ENCODE measurements around the gene HDGF. TPM values are rescaled to one million over a fixed set of nuclear protein-coding genes. Genes with fewer than 3 reads are reported as not detected.

Gene HDGF
- total and polyA plus RNA-seq, 9 of the 15 experiments (the other 6 are each of a cell fraction or from before 2014, with no cell fraction given): 38.8 to 601 (median 400) TPM

DNA sequence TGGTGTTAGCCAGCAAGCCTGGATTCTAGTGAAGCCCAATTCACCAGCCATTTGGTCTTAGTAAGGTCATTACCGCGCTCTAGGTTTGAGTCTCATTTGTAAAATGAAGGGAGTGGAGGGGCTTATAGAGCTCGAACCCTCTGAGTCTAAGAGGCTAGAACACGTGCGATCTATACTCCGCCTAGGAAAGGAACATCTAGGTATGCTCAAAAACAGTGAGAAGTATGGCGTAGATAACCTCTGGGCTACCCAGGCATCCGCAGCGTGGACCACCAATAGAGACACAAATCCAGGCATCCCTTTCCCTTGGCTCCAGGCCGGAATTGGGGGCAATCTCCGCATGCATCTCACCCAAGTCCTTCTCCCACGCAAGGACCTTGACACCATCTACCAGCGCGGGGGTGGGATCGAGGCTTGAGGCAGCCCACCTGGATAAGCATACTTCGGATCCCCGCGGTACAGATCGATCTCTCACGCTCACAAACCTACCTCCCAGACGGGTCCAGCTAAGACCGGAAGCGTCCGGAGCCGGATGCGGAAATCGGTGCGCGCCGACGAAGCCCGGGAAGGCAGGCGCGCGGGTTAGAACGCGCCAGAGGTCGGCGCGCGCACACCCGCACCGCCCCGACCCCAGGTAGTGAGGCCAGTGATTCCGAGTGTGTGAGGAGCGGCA, 23.4 kb downstream of the HDGF start, which contains the start of gene METTL25B (continued):
- TF ChIP-seq FOXA3 (CRISPR knock-in tag; conservative IDR thresholded peaks at IDR 0.05 in 1 of 2, IDR thresholded peaks at IDR 0.05 in 1 of 2) (peak in 1 of 2 experiments; percentile 60; a peak in 1 of 4 replicates), CREB5 (CRISPR knock-in tag; IDR thresholded peaks at IDR 0.05) (no peak), RREB1 (CRISPR knock-in tag; IDR thresholded peaks at IDR 0.05) (no peak), ZNF717 (CRISPR knock-in tag; IDR thresholded peaks at IDR 0.05) (no peak), HCFC1 (IDR thresholded peaks at IDR 0.05; ENCODE audit: low read depth, low read length) (peak; percentile 73), XRCC5 (IDR thresholded peaks at IDR 0.05; ENCODE audit: low read depth, low read length) (no peak), SMARCE1 (IDR thresholded peaks at IDR 0.05) (no peak), GABPA (tag; conservative IDR thresholded peaks at IDR 0.05; ENCODE audit: low read depth) (peak; percentile 98; the same call in 1 of the 2 replicates), CCAR2 (IDR thresholded peaks at IDR 0.05; ENCODE audit: low read depth, low read length) (no peak), POLR2AphosphoS5 (IDR thresholded peaks at IDR 0.05; ENCODE audit: control insufficient read depth, insufficient read depth, low read depth, low read length) (peak; percentile 75; the same call in 1 of the 2 replicates), ETV6 (IDR thresholded peaks at IDR 0.05; ENCODE audit: borderline replicate concordance in 1 of 2, low read depth in 2 of 2, low read length in 1 of 2) (peak in 1 of 2 experiments; percentile 49; a peak in 2 of 4 replicates), ETV6 (CRISPR knock-in tag; IDR thresholded peaks at IDR 0.05; ENCODE audit: borderline replicate concordance) (no peak), NCOR1 (IDR thresholded peaks at IDR 0.05) (no peak), ZNF184 (CRISPR knock-in tag; IDR thresholded peaks at IDR 0.05) (no peak), ZNF584 (CRISPR knock-in tag; IDR thresholded peaks at IDR 0.05; ENCODE audit: low read depth) (no peak), HMBOX1 (IDR thresholded peaks at IDR 0.05) (no peak)
- TF ChIP-seq, protein P1, sequence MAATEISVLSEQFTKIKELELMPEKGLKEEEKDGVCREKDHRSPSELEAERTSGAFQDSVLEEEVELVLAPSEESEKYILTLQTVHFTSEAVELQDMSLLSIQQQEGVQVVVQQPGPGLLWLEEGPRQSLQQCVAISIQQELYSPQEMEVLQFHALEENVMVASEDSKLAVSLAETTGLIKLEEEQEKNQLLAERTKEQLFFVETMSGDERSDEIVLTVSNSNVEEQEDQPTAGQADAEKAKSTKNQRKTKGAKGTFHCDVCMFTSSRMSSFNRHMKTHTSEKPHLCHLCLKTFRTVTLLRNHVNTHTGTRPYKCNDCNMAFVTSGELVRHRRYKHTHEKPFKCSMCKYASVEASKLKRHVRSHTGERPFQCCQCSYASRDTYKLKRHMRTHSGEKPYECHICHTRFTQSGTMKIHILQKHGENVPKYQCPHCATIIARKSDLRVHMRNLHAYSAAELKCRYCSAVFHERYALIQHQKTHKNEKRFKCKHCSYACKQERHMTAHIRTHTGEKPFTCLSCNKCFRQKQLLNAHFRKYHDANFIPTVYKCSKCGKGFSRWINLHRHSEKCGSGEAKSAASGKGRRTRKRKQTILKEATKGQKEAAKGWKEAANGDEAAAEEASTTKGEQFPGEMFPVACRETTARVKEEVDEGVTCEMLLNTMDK (IDR thresholded peaks at IDR 0.05; ENCODE audit: borderline replicate concordance, insufficient read depth, low read depth, low read length, poor library complexity, severe bottlenecking): no peak

Measured in K562 (cell line).